GM18870 (cell line): ENCODE results near the gene WDR86.

Experiments used
- ATAC-seq: cut with Tn5 transposase; IDR thresholded peaks from one replicate; pipeline ENCODE4 v1.9.1; 2021; ENCODE audit warnings: moderate library complexity; ENCODE audit not compliant: unreplicated experiment

WDR86 gene, protein sequence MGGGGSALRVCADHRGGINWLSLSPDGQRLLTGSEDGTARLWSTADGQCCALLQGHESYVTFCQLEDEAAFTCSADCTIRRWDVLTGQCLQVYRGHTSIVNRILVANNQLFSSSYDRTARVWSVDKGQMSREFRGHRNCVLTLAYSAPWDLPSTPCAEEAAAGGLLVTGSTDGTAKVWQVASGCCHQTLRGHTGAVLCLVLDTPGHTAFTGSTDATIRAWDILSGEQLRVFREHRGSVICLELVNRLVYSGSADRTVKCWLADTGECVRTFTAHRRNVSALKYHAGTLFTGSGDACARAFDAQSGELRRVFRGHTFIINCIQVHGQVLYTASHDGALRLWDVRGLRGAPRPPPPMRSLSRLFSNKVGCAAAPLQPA

DNA sequence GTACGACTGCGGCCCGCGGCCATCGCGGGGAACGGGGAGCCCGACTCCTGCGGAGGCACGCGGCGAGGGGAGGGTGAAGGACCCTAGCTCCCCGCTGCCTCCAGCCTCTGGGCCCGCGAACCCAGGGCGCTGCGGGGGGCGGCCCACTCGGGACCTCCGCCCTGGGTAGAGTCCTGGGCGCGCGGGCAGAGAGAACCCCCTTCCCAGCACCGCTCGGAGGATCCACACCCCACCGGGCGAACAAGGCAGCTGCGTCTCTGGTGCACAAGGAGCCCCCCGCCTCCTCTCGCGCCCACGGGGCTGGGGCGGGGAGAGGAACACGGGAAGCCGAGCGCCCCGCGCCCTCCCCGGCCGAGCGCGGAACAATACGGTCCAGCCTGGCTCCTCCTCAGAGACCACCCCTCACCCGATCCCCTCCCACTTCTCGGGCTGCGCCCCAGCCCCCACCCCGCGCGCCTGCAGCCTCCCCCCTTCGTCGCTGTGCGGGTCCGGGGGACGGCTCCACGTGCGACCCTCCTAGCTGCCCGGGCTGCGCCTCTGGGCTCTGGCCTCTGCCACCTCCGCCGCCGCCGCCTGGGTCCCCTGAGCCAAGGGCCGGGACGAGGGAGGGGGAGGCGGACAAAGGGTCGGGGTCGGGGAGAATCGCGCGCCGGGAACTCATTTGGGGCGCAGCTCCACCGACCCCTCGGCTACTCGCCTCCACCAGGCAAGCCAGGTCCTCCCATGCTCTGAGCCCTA, at the start of gene WDR86:
Gene WDR86 (minus strand): TSS at position 372 of the 738 bp plus-strand sequence. CDS start 449 bp downstream, outside the sequence.
- no peak for ATAC-seq

- ATAC-seq: no peak
These were observed 47.7 kb upstream of the WDR86 start for GRCh38 chr7:151457534-151457933.

- no peak for ATAC-seq
These were observed 46.9 kb upstream of the WDR86 start for GRCh38 chr7:151456782-151457181.

DNA sequence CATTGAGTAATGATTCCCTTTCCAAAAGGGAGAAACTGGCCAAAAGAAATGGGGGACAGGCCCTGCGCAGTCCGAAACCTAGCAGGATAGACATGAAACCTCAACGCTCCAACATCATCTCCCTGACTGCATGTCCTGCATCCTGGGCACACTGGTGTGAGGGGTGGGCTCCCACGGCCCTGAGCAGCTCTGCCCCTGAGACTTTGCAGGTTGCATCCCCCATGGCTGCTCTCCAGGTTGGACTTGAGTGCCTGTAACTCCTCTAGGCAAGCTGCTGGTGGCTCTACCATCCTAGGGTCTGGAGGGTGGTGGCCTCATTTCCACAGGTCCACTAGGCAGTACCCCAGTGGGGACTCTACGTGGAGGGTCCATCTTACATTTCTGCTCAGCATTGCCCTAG, 46.4 kb upstream of the WDR86 start:
- no peak for ATAC-seq

DNA sequence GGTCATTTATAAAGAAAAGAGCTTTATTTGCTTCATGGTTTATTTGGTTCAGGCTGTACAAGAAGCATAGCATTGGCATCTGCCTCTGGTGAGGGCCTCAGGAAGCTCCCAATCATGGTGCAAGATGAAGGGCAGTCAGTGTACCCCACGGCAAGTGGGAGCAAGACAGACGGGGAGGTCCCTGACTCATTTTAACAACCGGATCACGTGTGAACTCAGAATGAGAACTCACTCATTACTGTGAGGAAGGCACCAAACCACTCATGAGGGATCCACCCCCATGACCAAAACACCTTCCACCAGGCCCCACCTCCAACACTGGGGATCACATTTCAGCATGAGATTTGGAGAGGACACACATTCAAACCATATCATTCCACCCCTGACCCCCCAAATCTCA, 45.9 kb upstream of the WDR86 start:
- ATAC-seq: no peak

GRCh38 chr7:151454932-151455530, 45.2 kb upstream of the WDR86 start:
- no peak for ATAC-seq

DNA sequence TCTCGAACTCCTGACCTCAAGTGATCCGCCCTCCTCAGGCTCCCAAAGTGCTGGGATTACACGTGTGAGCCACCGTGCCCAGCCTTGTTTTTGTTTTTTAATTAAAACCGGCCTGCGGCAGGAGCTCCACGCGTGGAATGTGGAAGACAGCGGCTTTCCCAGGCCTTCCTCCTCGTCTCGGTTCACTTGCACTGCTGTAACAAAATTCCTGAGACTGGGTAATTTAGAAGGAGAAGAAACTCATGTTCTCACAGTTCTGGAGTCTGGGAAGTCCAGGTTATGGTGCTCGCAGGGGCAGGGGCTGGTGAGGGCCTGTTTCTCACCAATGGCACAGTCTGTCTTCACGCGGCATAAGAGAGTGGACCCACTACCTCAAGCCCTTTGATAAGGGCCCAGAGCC, 44.5 kb upstream of the WDR86 start:
- ATAC-seq: no peak

GRCh38 chr7:151453326-151453791, 43.5 kb upstream of the WDR86 start:
- ATAC-seq: no peak

GRCh38 chr7:151452680-151453325, 43.0 kb upstream of the WDR86 start:
- ATAC-seq: no peak

- no peak for ATAC-seq
These were observed 42.1 kb upstream of the WDR86 start for GRCh38 chr7:151451626-151452571.

DNA sequence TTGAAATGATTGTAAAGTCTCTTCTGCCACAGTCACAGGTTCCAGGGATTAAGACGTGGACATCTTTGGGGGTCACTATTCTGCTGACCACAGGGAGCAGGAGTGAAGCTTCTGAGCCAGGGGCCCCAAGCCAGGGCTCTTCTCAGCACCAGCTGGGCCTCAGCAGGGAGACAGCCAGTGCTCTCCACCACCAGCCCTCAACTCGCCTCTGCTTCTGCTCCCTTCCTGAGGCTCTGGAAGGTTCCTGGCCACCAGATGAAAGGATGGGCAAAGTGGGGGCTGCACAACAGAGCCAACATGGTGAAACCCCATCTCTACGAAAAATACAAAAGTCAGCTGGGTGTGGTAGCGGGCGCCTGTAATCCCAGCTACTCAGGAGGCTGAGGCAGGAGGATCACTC, 41.3 kb upstream of the WDR86 start:
- ATAC-seq: no peak

DNA sequence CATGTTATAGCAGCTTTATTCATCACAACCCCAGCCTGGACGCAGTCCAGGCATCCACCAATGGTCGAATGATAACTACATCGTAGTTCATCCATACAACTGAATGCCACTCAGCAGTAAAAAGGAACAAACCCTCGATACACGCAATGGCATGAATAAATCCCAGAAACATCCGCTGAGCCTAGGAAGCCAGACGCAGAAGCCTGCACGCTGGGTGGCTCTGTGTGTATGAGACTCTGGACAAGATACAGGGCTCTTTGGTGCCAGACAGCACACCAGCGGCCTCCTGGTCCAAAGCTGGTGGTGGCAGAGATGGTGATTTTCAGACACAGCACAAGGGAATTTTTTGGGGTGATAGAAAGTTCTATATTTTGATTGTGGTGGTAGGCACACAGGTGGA, 40.2 kb upstream of the WDR86 start:
- no peak for ATAC-seq

DNA sequence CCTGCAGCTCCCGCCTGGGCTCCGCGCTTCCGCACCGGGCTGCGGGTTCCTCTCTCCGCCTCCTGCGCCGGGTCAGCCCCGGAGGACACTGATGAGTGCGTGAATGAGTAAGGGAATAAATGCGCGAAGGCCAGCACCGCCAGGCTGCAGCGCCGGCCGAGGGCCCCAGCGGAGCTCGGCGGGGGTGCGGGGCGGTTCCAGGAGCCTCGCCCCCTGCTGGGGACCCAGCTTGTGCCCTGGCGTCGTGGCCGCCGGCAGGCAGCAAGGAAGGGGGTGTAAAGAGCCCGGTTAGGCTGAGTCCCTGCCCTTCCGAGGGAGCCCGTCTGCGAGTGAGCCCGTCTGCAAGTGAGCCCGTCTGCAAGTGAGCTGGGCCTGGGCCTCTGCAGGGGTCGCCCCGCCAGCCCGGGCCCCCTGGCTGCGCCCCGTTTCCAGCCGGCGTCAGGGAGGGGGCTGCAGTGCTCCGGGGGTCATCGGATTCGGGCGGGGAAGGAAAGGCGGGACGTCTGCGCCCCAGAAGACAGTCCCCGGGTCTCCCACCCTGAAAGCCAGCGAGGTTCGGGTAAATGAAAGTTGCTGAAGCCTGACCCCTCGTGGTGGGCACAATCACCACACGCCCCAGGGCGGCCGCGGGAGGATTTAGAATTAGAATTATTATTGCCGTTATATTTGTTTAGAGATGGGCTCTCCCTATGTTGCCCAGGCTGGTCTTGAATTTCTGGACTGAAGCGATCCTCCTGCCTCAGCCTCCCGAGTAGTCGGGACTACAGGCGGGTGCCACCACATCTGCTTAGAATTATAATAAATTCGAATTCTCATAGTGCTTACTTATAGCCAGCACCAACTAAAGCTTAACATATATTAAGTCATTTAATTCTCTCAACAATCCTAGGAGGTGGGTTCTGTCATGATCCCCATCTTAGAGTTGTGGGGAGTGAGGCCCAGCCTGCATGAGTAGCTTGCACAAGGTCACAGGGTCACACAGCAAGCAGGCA, 38.7 kb upstream of the WDR86 start:
- no peak for ATAC-seq

- ATAC-seq: no peak
These were observed 38.0 kb upstream of the WDR86 start for GRCh38 chr7:151447901-151448260.

- no peak for ATAC-seq
These were observed 37.5 kb upstream of the WDR86 start for GRCh38 chr7:151447312-151447711.

DNA sequence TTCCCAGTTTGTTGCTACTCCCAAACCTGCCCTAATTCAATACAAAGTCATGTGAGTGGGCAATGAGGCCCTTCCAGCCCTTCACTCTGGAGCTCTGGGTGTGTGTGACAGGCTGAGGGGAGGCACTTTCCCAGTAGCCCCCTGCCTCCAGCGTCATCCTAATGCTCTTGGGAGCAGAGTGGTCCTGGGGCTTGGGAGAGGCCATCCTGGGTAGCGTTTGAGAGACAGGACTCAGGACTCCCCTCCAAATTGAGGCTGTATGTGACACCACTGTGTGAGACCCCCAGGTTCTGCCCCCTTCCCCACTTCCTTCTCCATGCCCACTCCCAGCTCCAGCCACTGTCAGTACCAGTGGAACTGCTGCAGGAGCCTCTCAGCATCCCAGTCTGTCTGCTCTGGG, 36.6 kb upstream of the WDR86 start:
- no peak for ATAC-seq

DNA sequence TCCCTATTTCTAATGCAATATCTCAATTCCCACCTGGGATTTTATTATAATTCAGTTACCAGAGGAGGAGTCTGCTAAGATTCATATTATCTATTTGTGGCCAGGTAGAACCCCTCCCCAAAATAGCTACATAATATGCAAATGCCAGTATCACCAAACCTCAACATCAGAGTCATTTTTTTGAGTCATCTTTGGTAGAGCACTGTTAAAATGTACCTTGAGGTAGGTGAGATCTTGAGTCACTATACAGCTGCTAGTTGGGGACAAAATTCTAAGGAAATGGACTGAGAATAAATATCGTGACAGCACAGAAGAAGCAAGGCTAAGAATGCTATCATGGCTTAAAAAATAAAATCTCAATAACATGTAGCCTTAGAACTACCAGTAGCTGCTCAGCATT, 34.8 kb upstream of the WDR86 start:
- no peak for ATAC-seq

- no peak for ATAC-seq
These were observed 33.1 kb upstream of the WDR86 start for GRCh38 chr7:151442776-151443496.
